Duodenal mucosa (tissue), 2 donors: Measurements from ENCODE around the gene CDON.

Experiments
- H3K27ac ChIP-seq: one replicate; pipeline ENCODE4 v1.7.0; 2013; ENCODE audit warnings: low read depth, low read length
- H3K27me3 ChIP-seq, 2 donors: one replicate each; pipeline ENCODE4 v1.7.0; 2013; ENCODE audit warnings: low read length in 2 of 2, control low read depth in 1 of 2; ENCODE audit not compliant: insufficient read depth in 2 of 2, control insufficient read depth in 1 of 2
- H3K36me3 ChIP-seq, 2 donors: one replicate each; pipeline ENCODE4 v1.7.0; 2013; ENCODE audit warnings: low read length in 2 of 2, control low read depth in 1 of 2; ENCODE audit not compliant: insufficient read depth in 2 of 2, control insufficient read depth in 1 of 2
- H3K4me1 ChIP-seq, 2 donors: one replicate each; pipeline ENCODE4 v1.7.0; 2013; ENCODE audit warnings: low read length in 2 of 2, control low read depth in 1 of 2; ENCODE audit not compliant: insufficient read depth in 2 of 2, control insufficient read depth in 1 of 2
- H3K4me3 ChIP-seq, 2 donors: one replicate each; pipeline ENCODE4 v1.7.0; 2013; ENCODE audit warnings: low read length in 2 of 2, low read depth in 1 of 2
- H3K9ac ChIP-seq, 2 donors: one replicate each; pipeline ENCODE4 v1.7.0; 2013; ENCODE audit warnings: low read length in 2 of 2, low read depth in 1 of 2
- H3K9me3 ChIP-seq, 2 donors: one replicate each; pipeline ENCODE4 v1.7.0; 2013; ENCODE audit warnings: low read length in 2 of 2, control low read depth in 1 of 2; ENCODE audit not compliant: control insufficient read depth in 1 of 2

CDON gene

GRCh38 chr11:125952559-125952958 is 110.1 kb downstream of the CDON start:
- Histone ChIP-seq H3K27me3 (no peaks in the 10 kb centered on the region), H3K9me3 (no peaks in the 10 kb centered on the region), H3K27ac (no peak overlapping the region), H3K36me3 (no peaks in the 10 kb centered on the region), H3K4me3 (no peak overlapping the region), H3K9ac (no peak overlapping the region), H3K4me1 (peaks cover 0 to 6% of the 10 kb centered on the region in 2 donors)

- Histone ChIP-seq H3K4me1 (peaks cover 0 to 6% of the 10 kb centered on the region in 2 donors), H3K4me3 (no peak overlapping the region), H3K27me3 (no peaks in the 10 kb centered on the region), H3K27ac (no peak overlapping the region), H3K36me3 (no peaks in the 10 kb centered on the region), H3K9me3 (no peaks in the 10 kb centered on the region), H3K9ac (no peak overlapping the region)
Observed at GRCh38 chr11:125951731-125952130, 110.9 kb downstream of the CDON start.

- peaks cover 0 to 6% of the 10 kb centered on the region in 2 donors for H3K4me1 ChIP-seq
- H3K9me3 ChIP-seq: no peaks in the 10 kb centered on the region
- no peak overlapping the region for H3K9ac ChIP-seq
- no peaks in the 10 kb centered on the region for H3K36me3 ChIP-seq
- no peaks in the 10 kb centered on the region for H3K27me3 ChIP-seq
- no peak overlapping the region for H3K27ac ChIP-seq
- no peak overlapping the region for H3K4me3 ChIP-seq
Observed at GRCh38 chr11:125950696-125951651, 111.7 kb downstream of the CDON start.

- Histone ChIP-seq H3K4me1 (peaks cover 0 to 10% of the 10 kb centered on the region in 2 donors), H3K9ac (no peak overlapping the region), H3K27me3 (no peaks in the 10 kb centered on the region), H3K4me3 (no peak overlapping the region), H3K27ac (no peak overlapping the region), H3K36me3 (no peaks in the 10 kb centered on the region), H3K9me3 (no peaks in the 10 kb centered on the region)
Observed at GRCh38 chr11:125950178-125950490, 112.5 kb downstream of the CDON start.

- Histone ChIP-seq H3K4me1 (peaks cover 0 to 10% of the 10 kb centered on the region in 2 donors), H3K9me3 (no peaks in the 10 kb centered on the region), H3K9ac (no peak overlapping the region), H3K4me3 (no peak overlapping the region), H3K27ac (no peak overlapping the region), H3K27me3 (no peaks in the 10 kb centered on the region), H3K36me3 (no peaks in the 10 kb centered on the region)
Observed at GRCh38 chr11:125949271-125950177, 113.1 kb downstream of the CDON start.

GRCh38 chr11:125948278-125949051 is 114.2 kb downstream of the CDON start:
- H3K9ac ChIP-seq: no peak overlapping the region
- H3K4me1 ChIP-seq: peaks cover 0 to 10% of the 10 kb centered on the region in 2 donors
- no peaks in the 10 kb centered on the region for H3K27me3 ChIP-seq
- H3K27ac ChIP-seq: no peak overlapping the region
- no peaks in the 10 kb centered on the region for H3K36me3 ChIP-seq
- no peak overlapping the region for H3K4me3 ChIP-seq
- H3K9me3 ChIP-seq: no peaks in the 10 kb centered on the region

- H3K4me3 ChIP-seq: no peak overlapping the region
- H3K9me3 ChIP-seq: no peaks in the 10 kb centered on the region
- no peak overlapping the region for H3K9ac ChIP-seq
- H3K27me3 ChIP-seq: no peaks in the 10 kb centered on the region
- H3K36me3 ChIP-seq: no peaks in the 10 kb centered on the region
- peaks cover 0 to 5% of the 10 kb centered on the region in 2 donors for H3K4me1 ChIP-seq
- no peak overlapping the region for H3K27ac ChIP-seq
Observed at GRCh38 chr11:125947419-125948277, 115.0 kb downstream of the CDON start.

GRCh38 chr11:125946712-125947418 is 115.8 kb downstream of the CDON start:
- Histone ChIP-seq H3K36me3 (no peaks in the 10 kb centered on the region), H3K27me3 (no peaks in the 10 kb centered on the region), H3K4me1 (peaks cover 0 to 4% of the 10 kb centered on the region in 2 donors), H3K27ac (no peak overlapping the region), H3K4me3 (no peak overlapping the region), H3K9ac (no peak overlapping the region), H3K9me3 (no peaks in the 10 kb centered on the region)
